HT-29 (cell line): ENCODE results near the gene ZNF497. TPM values are rescaled to one million over a fixed set of nuclear protein-coding genes. Genes with fewer than 3 reads are reported as not detected.

Source experiments
- DNase-seq: peaks from one replicate; pipeline ENCODE4 v3.0.0-alpha.2; 2015; ENCODE audit warnings: low spot score
- total RNA-seq: library from RNA; depleted of rRNA; stranded (reverse); fragments of >200 nt; shearing (Covaris generic); gene quantifications from 2 replicates; pipeline ENCODE4 v1.2.3, GENCODE V29; 2014; rRNA removed

The ZNF497 gene
- total RNA-seq, result 2.0 and 6.0 TPM in 2 replicates

DNA sequence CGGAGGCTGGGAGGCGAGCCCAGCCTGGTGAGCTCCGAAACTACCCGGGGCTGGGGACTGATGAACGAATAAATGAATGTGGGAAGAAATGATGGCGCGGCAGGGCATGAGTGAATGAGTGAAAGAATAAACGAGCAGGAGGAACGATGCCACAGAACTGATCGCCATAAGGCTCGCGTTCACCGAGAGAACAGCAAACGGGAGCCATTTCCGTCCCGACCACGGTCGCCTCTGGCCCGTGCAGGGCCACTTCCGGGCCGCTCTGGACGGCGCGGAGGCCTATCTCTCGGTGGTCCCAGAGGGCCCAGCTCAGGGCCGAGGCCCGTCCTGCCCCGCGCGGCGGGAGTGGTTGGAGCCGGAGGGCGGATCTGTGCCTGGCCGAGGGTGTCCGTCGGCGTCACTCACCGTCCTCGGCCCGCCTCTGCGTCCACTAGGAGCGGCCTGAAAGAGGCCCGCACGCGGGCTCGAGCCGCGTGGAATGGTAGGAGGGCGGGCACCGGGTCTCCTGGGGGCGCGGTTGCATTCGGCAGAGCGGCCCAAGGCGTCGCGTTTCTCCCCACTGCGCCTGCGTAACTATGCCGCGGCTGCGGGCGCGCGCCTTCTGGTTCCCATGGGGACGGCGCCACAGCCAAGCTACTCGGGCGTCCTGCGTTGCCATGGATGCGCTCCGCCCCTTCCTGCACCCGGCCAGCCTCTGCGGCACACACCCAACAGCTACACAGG lies at the start of gene ZNF497:
TSS of gene ZNF497 (minus strand) at position 480 of the 723 bp plus-strand sequence. CDS start 5,116 bp downstream, outside the sequence.
- DNase-seq, result peak; percentile 99

DNA sequence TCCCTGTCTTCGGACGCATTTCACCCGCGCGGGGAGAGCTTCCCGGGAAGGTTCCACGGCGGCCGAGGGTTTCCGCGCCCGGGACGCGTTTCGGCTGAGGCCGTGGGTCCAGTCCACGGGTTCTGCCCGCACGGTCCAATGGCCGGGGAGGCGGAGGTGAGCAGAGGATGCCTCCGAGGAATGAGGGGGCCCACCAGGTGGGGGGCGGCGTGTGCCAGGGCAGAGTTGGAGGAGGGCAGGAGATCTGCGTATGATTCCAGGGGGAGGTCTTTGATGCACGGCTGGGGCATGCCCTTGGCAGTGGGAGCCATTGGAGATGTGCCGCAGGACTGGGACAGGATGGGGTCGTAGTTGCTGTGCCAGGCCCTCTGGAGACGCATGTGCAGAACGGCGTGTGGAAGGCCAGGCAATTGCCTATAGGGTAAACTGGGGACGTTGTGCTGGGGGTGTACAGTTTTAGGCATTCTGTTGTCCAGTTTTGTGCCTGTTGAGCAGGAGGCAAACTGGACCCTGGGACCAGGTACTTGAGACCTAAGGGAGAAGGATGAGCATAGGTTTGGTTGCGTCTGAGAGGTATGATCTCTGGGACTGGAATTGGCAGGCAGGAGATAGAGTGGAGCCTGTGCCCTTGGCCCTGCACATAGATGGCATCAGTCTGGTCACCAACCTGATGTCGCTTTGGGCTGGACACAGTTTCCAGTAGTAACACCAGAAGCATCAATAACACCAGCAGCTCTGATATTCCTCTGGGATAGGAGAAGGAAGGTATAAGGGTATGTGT lies 46.6 kb upstream of the ZNF497 start:
- peak; percentile 50 for DNase-seq

DNA sequence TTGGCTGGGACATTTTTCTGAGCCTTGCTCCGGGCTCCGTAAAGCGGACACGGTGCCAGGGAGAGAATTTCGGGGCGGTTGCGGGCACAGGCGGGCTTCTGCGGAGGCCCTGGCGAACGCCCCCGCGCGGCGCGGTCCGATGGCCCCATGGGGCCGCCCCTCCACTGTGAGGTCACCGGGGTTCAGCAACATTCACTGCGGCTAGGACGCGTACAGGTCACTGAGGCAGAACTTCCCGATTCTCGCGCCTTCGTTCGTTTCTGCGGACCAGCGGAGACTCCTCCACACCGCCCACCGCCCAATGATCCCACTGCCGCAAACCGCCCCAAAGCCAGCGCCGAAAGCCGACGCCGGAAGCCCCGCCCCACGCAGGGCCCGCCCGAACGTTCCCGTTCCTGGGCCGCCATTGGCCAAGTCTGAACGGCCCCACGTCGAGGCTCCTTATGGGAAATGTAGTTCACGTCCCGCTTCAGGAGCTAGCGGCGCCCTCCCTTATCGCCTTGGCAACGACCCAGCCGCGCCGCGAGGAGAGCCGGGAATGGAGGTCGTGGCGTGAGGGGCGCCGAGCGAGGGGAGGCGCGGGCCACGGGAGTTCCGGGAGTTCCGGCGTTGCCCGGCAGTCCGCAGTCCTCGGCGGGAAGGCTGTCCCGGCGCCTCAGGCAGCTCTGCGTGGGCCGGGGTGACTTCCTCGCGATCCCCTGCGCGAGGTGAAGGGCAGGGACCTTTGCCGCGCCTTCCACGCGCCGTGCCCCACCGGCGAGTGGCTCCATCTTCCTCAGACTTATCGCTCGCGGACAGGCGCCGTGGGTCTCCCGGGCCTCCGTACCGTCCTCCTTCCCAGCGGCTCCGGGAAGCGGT lies 45.8 kb upstream of the ZNF497 start, which contains the start of gene ZNF584:
TSS of gene ZNF584 (plus strand) at position 498 of the 858 bp plus-strand sequence. CDS start 499 bp downstream, outside the sequence.
- peak; percentile 98 for DNase-seq

DNA sequence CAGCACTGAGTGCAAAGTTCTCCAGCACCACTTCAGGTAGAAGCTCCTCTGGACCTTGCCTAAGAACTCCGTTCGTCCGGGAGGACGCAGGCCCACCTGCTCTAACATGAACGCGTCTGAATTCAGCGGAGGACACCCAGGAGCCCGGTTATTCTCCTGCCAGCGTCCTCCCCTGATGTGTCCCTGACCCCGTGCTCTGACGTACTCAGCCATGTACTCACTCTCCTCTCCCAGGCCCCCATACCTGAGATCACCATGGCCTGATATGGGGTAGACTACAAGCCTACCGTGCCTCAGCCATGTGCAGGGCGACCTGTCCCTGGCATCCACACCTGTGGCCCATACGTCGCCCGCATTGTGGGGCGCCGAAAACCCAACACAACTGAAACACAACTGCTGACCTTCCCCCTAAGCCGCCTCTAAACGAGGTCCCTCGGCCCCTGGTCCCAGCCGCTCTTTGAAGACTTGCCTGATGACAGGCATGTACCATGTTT lies 45.2 kb upstream of the ZNF497 start:
- DNase-seq, result no peak

DNA sequence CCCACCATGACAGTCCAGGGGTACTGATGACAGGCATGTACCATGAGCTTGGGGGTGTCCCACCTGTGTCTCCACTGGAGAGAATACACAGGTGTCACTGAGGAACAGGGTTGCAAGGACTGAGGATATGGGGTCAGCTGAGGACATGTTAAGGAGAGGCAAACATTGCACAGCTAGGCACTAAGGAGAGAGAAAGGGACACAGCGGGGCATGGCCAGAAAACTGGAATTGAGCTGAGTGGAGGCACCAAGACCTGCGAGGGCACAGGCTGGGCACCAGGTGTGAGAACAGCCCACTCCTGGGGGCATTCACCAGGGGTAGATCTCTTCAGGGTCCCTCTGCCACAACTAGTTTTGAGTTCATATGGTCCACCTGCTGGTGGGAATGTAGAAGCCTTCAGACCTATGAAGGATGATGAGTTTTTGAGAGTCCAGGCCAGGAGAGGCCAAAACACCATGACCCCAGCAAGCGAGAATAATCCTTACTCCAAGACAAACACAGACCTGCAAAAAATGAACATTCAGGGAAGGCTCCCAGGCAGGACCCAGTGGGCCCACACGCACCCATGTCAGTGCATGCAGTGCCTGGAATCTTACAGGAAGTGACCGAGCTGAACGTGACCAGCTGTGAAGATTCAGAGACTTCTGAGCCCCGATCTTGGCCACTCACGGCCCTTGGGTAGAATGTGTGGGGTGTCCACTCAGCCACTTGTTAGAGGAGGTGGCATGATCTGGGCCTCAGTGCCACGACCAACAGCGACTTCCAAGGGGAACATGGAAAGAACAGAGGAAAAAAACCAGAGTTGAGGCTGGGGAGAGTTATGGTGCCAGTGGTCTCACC lies 44.5 kb upstream of the ZNF497 start:
- DNase-seq, result peak; percentile 60

DNA sequence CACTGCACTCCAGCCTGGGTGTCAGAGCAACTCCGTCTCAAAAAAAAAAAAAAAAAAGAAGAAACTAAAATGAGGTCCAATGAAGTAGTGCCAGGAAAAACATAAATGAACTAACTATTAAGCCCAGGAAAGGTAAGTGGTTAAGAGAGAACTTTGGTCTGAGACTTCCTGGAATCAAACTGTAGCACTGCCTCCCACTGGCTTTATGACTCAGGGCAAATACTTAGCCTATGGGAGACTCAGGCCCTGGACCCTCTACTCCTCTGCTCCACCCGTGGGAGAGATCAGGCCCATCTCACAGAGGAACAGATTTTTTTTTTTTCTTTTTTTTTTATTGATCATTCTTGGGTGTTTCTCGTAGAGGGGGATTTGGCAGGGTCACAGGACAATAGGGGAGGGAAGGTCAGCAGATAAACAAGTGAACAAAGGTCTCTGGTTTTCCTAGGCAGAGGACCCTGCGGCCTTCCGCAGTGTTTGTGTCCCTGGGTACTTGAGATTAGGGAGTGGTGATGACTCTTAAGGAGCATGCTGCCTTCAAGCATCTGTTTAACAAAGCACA lies 41.4 kb upstream of the ZNF497 start:
- DNase-seq, result peak; percentile 23

DNA sequence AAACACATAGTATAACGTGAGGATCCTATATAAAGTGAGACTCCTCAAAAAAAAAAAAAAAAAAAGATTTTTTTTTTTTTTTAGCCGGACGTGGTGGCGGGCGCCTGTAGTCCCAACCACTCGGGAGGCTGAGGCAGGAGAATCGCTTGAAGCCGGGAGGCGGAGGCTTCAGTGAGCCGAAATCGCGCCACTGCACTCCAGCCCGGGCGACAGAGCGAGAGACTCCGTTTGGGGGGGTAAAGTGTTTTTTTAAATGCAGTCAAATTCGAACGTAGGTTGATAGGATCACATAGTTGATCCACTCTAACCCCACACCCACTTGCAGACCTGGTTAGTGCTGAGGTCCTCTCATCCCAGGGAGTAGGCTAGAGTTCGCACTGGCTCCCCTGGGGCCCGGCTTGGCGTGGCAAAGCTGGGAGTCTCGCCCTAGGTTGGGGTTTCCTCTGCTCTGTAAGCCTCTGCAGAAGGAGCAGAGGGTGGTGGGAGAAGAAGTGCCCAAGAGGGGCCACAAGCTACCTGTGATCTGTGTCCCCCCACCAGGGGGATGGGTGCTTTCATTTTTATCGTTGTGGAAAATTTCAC lies 39.4 kb upstream of the ZNF497 start:
- DNase-seq, result no peak

DNA sequence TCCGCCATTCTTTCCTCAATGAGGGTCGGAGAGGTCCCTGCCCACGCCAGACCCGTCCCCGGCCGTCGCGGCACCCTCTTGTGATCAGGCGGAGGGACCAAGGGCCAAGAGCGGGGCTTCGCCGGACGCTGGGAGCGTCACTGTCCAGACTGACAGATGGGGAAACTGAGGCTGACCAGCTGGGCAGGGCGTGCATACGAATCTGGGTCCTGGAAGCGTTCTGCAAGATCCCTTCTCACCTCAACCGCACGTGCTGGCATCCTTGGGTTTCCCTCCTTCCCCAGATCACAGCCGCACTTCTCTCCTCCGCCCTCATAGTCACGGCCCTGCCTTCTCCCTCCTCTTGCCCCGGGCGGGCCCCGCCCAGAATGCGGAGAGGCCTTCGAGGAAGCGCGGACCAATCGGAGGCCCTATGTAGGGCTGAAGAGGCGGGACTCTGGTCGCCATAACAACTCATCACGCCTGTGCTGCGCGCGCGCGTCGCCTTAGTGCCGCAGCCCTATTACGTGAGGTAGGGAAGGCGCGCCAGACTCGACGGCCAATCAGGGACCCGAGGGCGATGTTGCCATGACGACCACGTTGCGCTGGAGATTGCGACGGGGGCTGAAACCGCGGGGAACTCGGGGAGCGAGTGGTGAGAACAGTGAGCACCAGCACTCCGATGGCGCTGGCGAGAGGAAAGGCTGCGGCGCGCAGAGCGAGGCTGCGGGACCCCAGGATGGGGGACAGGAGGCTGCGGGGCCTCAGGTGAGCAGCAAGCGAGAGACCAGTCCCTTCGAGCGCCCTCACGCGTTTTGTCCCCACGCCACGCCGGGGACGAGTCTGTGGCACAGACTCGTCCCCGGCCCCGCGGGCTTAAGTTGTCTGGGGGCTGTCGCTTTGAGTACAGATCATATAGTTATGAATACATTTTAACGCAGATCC lies 38.6 kb upstream of the ZNF497 start:
- DNase-seq, result peak; percentile 100

DNA sequence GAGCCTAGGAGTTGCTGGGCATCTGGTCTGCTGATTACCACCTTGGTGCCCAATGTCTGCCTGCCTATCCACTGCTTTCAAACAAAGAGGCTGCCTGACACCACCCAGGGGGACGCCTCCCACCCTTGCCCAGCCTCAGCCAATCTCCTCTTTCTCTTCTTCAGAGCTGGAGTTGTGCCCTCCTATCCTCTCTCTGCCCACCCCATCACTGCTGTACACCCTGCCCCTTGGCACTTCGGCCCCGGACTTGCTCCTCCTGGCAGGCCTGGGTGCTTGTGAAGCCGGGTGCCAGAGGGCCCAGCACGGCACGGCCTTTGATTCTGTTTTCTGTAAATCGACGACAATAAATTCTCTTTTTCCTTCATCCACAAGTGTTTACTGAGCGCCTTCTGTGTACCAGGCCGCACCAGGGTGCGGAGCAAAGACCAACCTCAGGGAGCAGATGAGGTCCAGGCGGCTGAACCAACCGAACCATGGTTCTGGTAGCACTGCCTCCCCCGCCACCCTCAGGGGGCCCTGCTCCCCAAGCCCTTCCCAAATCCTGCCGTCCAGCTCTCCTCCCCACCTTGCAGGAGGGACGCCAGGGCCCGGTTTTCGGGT lies 37.9 kb upstream of the ZNF497 start:
- DNase-seq, result no peak

DNA sequence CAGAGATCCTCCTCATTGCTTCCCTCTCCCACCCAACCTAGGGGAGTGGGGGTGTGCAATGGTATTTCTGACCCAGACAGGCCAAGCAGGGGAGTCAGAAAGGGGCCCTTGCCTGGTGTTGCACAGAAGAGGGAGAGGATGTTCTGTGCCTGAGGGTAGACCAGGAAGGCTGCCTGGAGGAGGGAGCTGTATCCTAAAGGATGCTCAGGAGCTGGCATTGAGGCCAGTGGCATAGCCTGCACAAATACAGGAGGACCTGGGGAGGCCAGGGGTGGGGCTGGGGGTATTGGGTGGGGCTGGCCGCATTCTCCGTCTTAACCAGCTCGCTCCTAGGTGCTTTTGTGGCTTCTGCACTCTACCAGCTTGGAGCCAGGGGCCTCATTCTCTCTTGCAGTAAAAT lies 37.4 kb upstream of the ZNF497 start:
- DNase-seq, result no peak

DNA sequence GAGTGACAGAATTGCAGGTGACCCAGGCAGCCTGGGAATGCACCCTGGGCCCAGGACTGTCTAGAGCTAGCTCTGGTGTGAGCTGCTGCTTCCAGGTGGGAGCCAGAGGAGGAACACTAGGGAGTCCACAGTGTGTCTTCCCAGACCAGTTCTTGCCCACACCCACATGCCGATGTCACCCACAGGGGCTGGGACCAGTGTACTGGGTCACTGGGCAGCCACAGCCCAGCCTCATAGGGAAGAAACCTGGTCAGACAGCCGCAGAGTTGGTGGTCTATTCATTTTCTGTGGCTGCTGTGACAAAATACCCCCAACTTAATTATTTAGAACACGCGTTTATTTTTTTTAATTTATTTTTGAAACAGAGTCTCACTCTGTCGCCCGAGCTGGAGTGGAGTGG lies 36.0 kb upstream of the ZNF497 start:
- DNase-seq, result no peak

DNA sequence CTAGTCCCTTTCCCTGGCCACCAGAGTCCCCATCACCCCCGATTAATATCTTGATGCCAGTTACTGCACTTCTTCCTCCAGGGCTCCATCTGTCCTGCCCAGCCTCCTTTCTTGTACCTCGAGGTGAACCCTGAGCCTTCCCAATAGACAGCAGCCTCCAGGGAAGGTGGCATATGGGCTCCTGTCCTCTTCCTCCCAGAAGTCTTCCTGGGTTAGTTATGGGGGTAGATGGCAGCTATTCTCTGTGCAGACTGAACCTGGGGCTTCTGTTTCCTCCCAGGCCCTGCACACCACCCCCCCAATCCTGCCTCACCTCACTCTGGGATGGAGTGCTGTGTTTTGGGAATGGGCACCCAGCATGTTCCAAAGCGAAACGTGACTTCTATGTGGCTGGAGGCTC lies 35.5 kb upstream of the ZNF497 start:
- no peak for DNase-seq

DNA sequence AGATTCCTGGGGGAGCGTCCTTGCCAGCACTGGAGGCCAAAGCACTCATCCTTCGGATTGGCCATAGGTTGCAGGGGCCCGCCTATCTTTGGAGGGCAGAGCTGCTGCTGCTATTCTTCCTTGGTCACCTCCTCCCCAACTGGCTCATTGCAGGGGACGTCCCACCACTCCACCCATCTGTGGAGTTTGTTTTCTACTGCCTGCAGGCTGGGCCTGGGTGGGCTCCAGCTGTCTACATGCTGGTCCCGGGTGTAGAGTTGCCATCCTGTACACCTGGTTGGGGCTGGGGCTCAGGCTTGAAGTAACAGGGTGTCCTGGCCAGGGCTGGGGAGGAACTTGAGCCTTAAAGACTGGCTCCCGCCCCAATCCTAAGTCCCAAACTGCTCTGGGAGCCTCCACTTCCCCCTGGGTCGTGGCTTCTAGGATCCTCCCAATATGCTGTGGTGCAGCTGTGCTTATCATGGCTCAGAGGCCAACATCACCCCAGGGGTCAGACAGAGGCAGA lies 35.0 kb upstream of the ZNF497 start:
- no peak for DNase-seq

DNA sequence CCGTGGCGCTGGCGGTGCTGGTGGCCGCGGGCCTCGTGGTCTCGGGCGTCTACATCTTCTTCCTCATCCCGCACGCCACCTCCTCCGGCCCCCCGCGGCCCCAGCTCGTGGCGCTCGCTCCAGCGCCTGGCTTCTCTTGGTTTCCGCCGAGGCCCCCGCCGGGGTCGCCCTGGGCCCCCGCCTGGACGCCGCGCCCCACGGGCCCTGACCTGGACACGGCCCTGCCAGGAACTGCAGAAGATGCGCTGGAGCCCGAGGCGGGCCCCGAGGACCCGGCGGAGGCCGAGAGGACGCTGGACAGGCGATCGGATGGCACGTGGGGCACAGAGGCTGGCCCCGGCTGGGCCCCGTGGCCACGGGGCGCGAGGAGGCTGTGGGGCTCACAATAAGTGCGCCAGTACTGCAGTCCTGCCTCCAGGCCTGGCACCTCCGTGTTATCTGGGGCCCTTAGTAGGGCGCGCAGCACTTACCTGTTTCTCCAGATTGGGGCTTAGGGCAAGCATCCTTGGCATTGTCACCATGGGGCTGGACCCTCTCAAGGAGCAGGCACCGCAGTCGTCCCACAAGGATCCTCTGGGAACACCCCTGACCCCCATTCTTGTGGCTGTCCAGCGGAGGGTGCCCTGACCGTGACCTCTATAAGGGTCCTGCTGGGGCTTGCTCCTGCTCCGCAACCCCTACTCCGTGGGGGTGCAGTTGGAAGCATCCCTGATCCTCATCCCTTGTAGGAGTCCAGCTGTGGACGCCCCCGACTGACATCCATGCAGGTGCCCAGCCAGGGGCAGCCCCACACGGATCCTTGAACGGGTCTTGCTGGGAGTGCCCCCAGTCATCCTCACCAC lies 34.4 kb upstream of the ZNF497 start:
- DNase-seq, result no peak

DNA sequence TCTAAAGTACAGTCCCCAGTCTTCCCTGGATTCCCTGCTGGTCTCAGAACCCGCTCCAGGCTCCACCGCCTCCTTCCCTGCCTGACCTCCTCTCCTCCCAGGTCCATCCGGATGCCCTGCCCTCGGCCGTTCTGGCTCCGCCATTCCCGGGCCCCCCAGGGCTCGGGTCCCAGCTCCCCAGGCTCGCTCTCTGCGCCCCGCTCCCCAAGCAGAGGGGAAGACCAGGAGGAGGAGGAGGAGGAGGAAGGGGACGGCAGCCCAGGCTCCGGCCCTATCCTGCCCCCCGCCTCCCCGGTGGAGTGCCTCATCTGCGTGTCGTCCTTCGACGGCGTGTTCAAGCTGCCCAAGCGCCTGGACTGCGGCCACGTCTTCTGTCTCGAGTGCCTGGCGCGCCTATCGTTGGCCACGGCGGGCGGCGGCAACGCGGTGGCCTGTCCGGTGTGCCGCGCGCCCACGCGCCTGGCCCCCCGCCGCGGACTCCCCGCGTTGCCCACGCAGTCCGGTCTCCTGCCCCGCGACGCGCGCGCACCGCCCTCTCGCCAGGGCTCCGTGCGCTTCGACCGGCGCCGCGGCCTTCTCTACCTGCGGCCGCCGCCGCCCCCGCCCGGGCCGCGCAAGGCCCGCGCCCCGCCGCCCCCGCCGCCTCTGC lies 33.6 kb upstream of the ZNF497 start:
- DNase-seq, result no peak

DNA sequence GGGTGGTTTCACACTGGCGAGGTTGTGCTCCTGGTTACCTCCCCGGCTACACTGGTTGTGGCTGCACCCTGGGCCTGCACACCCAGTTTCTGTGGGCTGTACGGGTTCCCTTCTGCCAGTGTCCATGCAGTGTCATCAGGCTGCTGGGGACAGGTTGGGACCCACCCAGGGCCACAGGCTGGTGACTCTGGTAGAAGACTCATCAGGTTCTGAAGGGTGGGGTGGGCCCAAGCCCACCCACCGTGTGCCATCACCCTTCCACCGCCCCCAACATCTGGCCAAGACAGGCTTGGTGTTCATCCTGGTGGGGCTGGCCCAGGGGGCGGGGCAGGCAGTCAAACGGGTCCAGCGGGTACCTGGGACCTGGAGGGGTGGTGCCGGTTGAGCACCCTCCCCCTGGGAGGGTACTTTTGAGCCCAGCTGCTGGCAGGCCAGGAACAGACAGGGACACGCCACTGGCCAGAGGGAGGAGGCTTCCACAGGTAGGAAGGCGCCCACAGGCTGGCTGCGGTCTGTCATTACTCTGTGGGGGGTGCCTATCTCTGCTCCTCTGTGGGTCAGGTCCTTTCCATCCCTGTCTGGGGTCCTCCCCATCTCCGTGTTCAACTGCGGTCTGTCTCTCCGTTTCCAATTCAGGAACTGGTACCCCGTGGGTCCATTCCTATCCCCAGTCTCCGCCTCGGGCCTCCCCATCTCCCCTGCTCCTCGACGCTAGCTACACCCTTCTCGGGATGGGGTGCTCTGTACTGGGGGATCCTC lies 32.8 kb upstream of the ZNF497 start, which contains the start of gene RNF225:
TSS of gene RNF225 (plus strand) at position 437 of the 759 bp plus-strand sequence. CDS start 434 bp downstream, outside the sequence.
- DNase-seq, result peak; percentile 89
